ENCODE data around the gene OMG.
A peak's percentile ranks its signal among the peaks of the same experiment; 100 is the strongest.
"Not testable (repeated sequence)": the region's sequence is repeated elsewhere in the genome, so short reads cannot be mapped to it uniquely, and the experiment has no call there.

Gene OMG

GRCh38 chr17:31308372-31309334, 11.6 kb upstream of the OMG start:
- no peak for DNase-seq (ENCODE audit: low spot score)

GRCh38 chr17:31307640-31308039, 10.6 kb upstream of the OMG start:
- no peak for DNase-seq (ENCODE audit: low spot score)

GRCh38 chr17:31299624-31300023, 2.6 kb upstream of the OMG start:
- DNase-seq (ENCODE audit: low spot score) = no peak

- no peak for DNase-seq (ENCODE audit: low spot score)
Observed at GRCh38 chr17:31296142-31296541, 897 bp downstream of the OMG start.

GRCh38 chr17:31295489-31295871, 1.6 kb downstream of the OMG start:
- no peak for DNase-seq (ENCODE audit: low spot score)

GRCh38 chr17:31294820-31295488, 2.1 kb downstream of the OMG start:
- DNase-seq (ENCODE audit: low spot score) = no peak

- DNase-seq (ENCODE audit: low spot score) = no peak
Observed at GRCh38 chr17:31294231-31294630, 2.8 kb downstream of the OMG start.

GRCh38 chr17:31293581-31293980, 3.5 kb downstream of the OMG start:
- DNase-seq (ENCODE audit: low spot score) = no peak

- no peak for DNase-seq (ENCODE audit: low spot score)
Observed at GRCh38 chr17:31291820-31292219, 5.2 kb downstream of the OMG start.

GRCh38 chr17:31289790-31290189, 7.2 kb downstream of the OMG start:
- no peak for DNase-seq (ENCODE audit: low spot score)

GRCh38 chr17:31287932-31288331, 9.1 kb downstream of the OMG start:
- DNase-seq (ENCODE audit: low spot score) = not testable (repeated sequence)

- no peak for DNase-seq (ENCODE audit: low spot score)
Observed at GRCh38 chr17:31286587-31286986, 10.5 kb downstream of the OMG start.

- DNase-seq (ENCODE audit: low spot score) = no peak
Observed at GRCh38 chr17:31283841-31284240, 13.2 kb downstream of the OMG start.

GRCh38 chr17:31281061-31281460, 16.0 kb downstream of the OMG start:
- DNase-seq (ENCODE audit: low spot score) = no peak

- DNase-seq (ENCODE audit: low spot score) = no peak
Observed at GRCh38 chr17:31279401-31279800, 17.6 kb downstream of the OMG start.

- DNase-seq (ENCODE audit: low spot score) = no peak
Observed at GRCh38 chr17:31275116-31275515, 21.9 kb downstream of the OMG start.

GRCh38 chr17:31274252-31274651, 22.8 kb downstream of the OMG start:
- DNase-seq (ENCODE audit: low spot score) = no peak

GRCh38 chr17:31273516-31273915, 23.5 kb downstream of the OMG start:
- DNase-seq (ENCODE audit: low spot score) = no peak

GRCh38 chr17:31272803-31273202, 24.2 kb downstream of the OMG start:
- no peak for DNase-seq (ENCODE audit: low spot score)

- no peak for DNase-seq (ENCODE audit: low spot score)
Observed at GRCh38 chr17:31272236-31272635, 24.8 kb downstream of the OMG start.

GRCh38 chr17:31269578-31269983, 27.5 kb downstream of the OMG start:
- DNase-seq (ENCODE audit: low spot score) = peak; percentile 39

GRCh38 chr17:31269036-31269577, 27.9 kb downstream of the OMG start:
- no peak for DNase-seq (ENCODE audit: low spot score)

GRCh38 chr17:31266042-31266441, 31.0 kb downstream of the OMG start:
- no peak for DNase-seq (ENCODE audit: low spot score)

All from LoVo (cell line).